NB4 (cell line): Measurements from ENCODE around the gene NFATC1.

ENCODE experiments used
- DNase-seq: peaks from one replicate; pipeline ENCODE4 v3.0.0; 2010; ENCODE audit warnings: low read depth
- H3K4me3 ChIP-seq: one replicate; pipeline ENCODE4 v1.5.1; 2011; ENCODE audit warnings: mild to moderate bottlenecking, low read depth, low read length, moderate library complexity
- CTCF ChIP-seq: IDR thresholded peaks from one replicate; pipeline ENCODE4 v1.5.1; 2012; ENCODE audit warnings: low read depth, low read length
- MAX ChIP-seq: IDR thresholded peaks from 2 replicates; pipeline ENCODE4 v1.6.1; 2011; ENCODE audit warnings: low read depth, low read length
- MYC ChIP-seq: IDR thresholded peaks from 2 replicates; pipeline ENCODE4 v1.6.1; 2011; ENCODE audit warnings: low read depth, low read length
- POLR2A ChIP-seq: IDR thresholded peaks from 2 replicates; pipeline ENCODE4 v1.6.1; 2011; ENCODE audit warnings: mild to moderate bottlenecking; ENCODE audit not compliant: insufficient read length; ENCODE audit errors: extremely low read depth

NFATC1 gene

GRCh38 chr18:79469309-79469708, 73.6 kb downstream of the NFATC1 start:
- no peak overlapping the region for H3K4me3 ChIP-seq
- no peak for DNase-seq
- no peak for TF ChIP-seq CTCF
- no peak for TF ChIP-seq MAX
- TF ChIP-seq MYC: no peak
- TF ChIP-seq POLR2A: no peak

- H3K4me3 ChIP-seq: no peak overlapping the region
- no peak for DNase-seq
- no peak for TF ChIP-seq CTCF
- no peak for TF ChIP-seq MAX
- TF ChIP-seq MYC: no peak
- no peak for TF ChIP-seq POLR2A
Measured at GRCh38 chr18:79469751-79470505, 74.2 kb downstream of the NFATC1 start.

- no peak for DNase-seq
- no peak overlapping the region for H3K4me3 ChIP-seq
- no peak for TF ChIP-seq CTCF
- no peak for TF ChIP-seq MAX
- no peak for TF ChIP-seq MYC
- no peak for TF ChIP-seq POLR2A
Measured at GRCh38 chr18:79470547-79470946, 74.8 kb downstream of the NFATC1 start.

- no peak overlapping the region for H3K4me3 ChIP-seq
- TF ChIP-seq MAX: no peak
- no peak for TF ChIP-seq CTCF
- no peak for TF ChIP-seq MYC
- no peak for TF ChIP-seq POLR2A
- no peak for DNase-seq
Measured at GRCh38 chr18:79471046-79471445, 75.3 kb downstream of the NFATC1 start.

GRCh38 chr18:79471597-79471996, 75.9 kb downstream of the NFATC1 start:
- TF ChIP-seq MAX: no peak
- no peak for TF ChIP-seq CTCF
- TF ChIP-seq POLR2A: no peak
- TF ChIP-seq MYC: no peak
- DNase-seq: no peak
- no peak overlapping the region for H3K4me3 ChIP-seq
